ENCODE results near the gene SDHAF3.

- no peak for TF ChIP-seq CTCF (IDR thresholded peaks at IDR 0.05; ENCODE audit: extremely low read depth in 1 of 2, insufficient read depth in 1 of 2, low read depth in 1 of 2, low read length in 2 of 2)
- no peak for TF ChIP-seq POLR2A (IDR thresholded peaks at IDR 0.05; ENCODE audit: low read depth, low read length)
- no peak for TF ChIP-seq EZH2 (IDR thresholded peaks at IDR 0.05; ENCODE audit: borderline replicate concordance, low read depth, low read length, severe bottlenecking)
- no peak for TF ChIP-seq POLR2AphosphoS5 (IDR thresholded peaks at IDR 0.05; ENCODE audit: insufficient read depth, low read depth, low read length)
- TF ChIP-seq MAX (IDR thresholded peaks at IDR 0.05; ENCODE audit: insufficient read depth, insufficient read length) = no peak
- TF ChIP-seq JUN (IDR thresholded peaks at IDR 0.05; ENCODE audit: borderline replicate concordance, insufficient read depth, insufficient read length, low read depth) = no peak
- TF ChIP-seq MYC (IDR thresholded peaks at IDR 0.05; ENCODE audit: low read depth, low read length) = no peak
- no peak for TF ChIP-seq GATA2 (IDR thresholded peaks at IDR 0.05; ENCODE audit: insufficient read depth, insufficient read length, low read depth, low read length)
- TF ChIP-seq FOS (IDR thresholded peaks at IDR 0.05; ENCODE audit: borderline replicate concordance, insufficient read depth, low read length) = no peak
Measured at GRCh38 chr7:97088364-97088763, 29.1 kb upstream of the SDHAF3 start.

All from endothelial cell of umbilical vein (primary cell).